Measurements from ENCODE around the gene HSPA14. TPM values are rescaled to one million over a fixed set of nuclear protein-coding genes. Genes with fewer than 3 reads are reported as not detected.

The HSPA14 gene
- polyA plus RNA-seq, 1 donor from 2014 or later, result 48.1 TPM

GRCh38 chr10:14800397-14800796 is 37.7 kb upstream of the HSPA14 start:
- no peaks in the 10 kb centered on the region for H3F3A ChIP-seq (ENCODE audit: insufficient read depth, low read length, poor library complexity, severe bottlenecking)
- no peaks in the 10 kb centered on the region for H4K20me1 ChIP-seq (ENCODE audit: insufficient read depth)
- no peak overlapping the region for H3K4me2 ChIP-seq (ENCODE audit: low read length)
- H3K79me2 ChIP-seq (replicated peaks; ENCODE audit: insufficient read depth, low read length), result no peaks in the 10 kb centered on the region
- H3K27ac ChIP-seq (ENCODE audit: low read length), result no peak overlapping the region
- H3K9me3 ChIP-seq (ENCODE audit: low read length), result no peaks in the 10 kb centered on the region
- TF ChIP-seq CTCF (IDR thresholded peaks at IDR 0.05; ENCODE audit: poor library complexity, severe bottlenecking) (no peak), EP300 (conservative IDR thresholded peaks at IDR 0.05; ENCODE audit: poor library complexity, severe bottlenecking) (no peak), TAF1 (IDR thresholded peaks at IDR 0.05; ENCODE audit: low read depth) (no peak), EZH2 (IDR thresholded peaks at IDR 0.05; ENCODE audit: borderline replicate concordance, insufficient read depth, low read length, poor library complexity, severe bottlenecking) (no peak), POLR2AphosphoS5 (IDR thresholded peaks at IDR 0.05) (no peak), RAD21 (conservative IDR thresholded peaks at IDR 0.05) (no peak), MXI1 (conservative IDR thresholded peaks at IDR 0.05; ENCODE audit: poor library complexity, severe bottlenecking) (no peak), SMC3 (conservative IDR thresholded peaks at IDR 0.05; ENCODE audit: poor library complexity) (no peak)
- TF ChIP-seq, protein P1, sequence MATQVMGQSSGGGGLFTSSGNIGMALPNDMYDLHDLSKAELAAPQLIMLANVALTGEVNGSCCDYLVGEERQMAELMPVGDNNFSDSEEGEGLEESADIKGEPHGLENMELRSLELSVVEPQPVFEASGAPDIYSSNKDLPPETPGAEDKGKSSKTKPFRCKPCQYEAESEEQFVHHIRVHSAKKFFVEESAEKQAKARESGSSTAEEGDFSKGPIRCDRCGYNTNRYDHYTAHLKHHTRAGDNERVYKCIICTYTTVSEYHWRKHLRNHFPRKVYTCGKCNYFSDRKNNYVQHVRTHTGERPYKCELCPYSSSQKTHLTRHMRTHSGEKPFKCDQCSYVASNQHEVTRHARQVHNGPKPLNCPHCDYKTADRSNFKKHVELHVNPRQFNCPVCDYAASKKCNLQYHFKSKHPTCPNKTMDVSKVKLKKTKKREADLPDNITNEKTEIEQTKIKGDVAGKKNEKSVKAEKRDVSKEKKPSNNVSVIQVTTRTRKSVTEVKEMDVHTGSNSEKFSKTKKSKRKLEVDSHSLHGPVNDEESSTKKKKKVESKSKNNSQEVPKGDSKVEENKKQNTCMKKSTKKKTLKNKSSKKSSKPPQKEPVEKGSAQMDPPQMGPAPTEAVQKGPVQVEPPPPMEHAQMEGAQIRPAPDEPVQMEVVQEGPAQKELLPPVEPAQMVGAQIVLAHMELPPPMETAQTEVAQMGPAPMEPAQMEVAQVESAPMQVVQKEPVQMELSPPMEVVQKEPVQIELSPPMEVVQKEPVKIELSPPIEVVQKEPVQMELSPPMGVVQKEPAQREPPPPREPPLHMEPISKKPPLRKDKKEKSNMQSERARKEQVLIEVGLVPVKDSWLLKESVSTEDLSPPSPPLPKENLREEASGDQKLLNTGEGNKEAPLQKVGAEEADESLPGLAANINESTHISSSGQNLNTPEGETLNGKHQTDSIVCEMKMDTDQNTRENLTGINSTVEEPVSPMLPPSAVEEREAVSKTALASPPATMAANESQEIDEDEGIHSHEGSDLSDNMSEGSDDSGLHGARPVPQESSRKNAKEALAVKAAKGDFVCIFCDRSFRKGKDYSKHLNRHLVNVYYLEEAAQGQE (IDR thresholded peaks at IDR 0.05; ENCODE audit: borderline replicate concordance), result no peak
- H3K4me3 ChIP-seq (ENCODE audit: low read length), result no peak overlapping the region
- no peaks in the 10 kb centered on the region for H3K36me3 ChIP-seq (ENCODE audit: insufficient read depth, low read length)
- H2AFZ ChIP-seq (ENCODE audit: low read depth, low read length), result no peak overlapping the region
- no peak overlapping the region for H3K9ac ChIP-seq (ENCODE audit: low read length)
- no peaks in the 10 kb centered on the region for H3K27me3 ChIP-seq (ENCODE audit: insufficient read depth, low read depth, low read length)
- H3K9me2 ChIP-seq (ENCODE audit: insufficient read depth, low read length), result no peaks in the 10 kb centered on the region

- no peak overlapping the region for H3K4me3 ChIP-seq (ENCODE audit: low read length)
- no peak overlapping the region for H2AFZ ChIP-seq (ENCODE audit: low read depth, low read length)
- H3K27me3 ChIP-seq (ENCODE audit: insufficient read depth, low read depth, low read length), result no peaks in the 10 kb centered on the region
- no peaks in the 10 kb centered on the region for H3K9me3 ChIP-seq (ENCODE audit: low read length)
- no peak overlapping the region for H3K27ac ChIP-seq (ENCODE audit: low read length)
- no peak overlapping the region for H3K4me2 ChIP-seq (ENCODE audit: low read length)
- no peak for TF ChIP-seq POLR2AphosphoS5 (IDR thresholded peaks at IDR 0.05)
- TF ChIP-seq MXI1 (conservative IDR thresholded peaks at IDR 0.05; ENCODE audit: poor library complexity, severe bottlenecking), result no peak
- TF ChIP-seq RAD21 (conservative IDR thresholded peaks at IDR 0.05), result no peak
- TF ChIP-seq CTCF (IDR thresholded peaks at IDR 0.05; ENCODE audit: poor library complexity, severe bottlenecking), result no peak
- no peak for TF ChIP-seq SMC3 (conservative IDR thresholded peaks at IDR 0.05; ENCODE audit: poor library complexity)
- TF ChIP-seq, protein P1 (IDR thresholded peaks at IDR 0.05; ENCODE audit: borderline replicate concordance), result no peak
- TF ChIP-seq EZH2 (IDR thresholded peaks at IDR 0.05; ENCODE audit: borderline replicate concordance, insufficient read depth, low read length, poor library complexity, severe bottlenecking), result no peak
- TF ChIP-seq EP300 (conservative IDR thresholded peaks at IDR 0.05; ENCODE audit: poor library complexity, severe bottlenecking), result no peak
- H3K36me3 ChIP-seq (ENCODE audit: insufficient read depth, low read length), result no peaks in the 10 kb centered on the region
- H3K9ac ChIP-seq (ENCODE audit: low read length), result no peak overlapping the region
- no peaks in the 10 kb centered on the region for H3F3A ChIP-seq (ENCODE audit: insufficient read depth, low read length, poor library complexity, severe bottlenecking)
- no peaks in the 10 kb centered on the region for H3K9me2 ChIP-seq (ENCODE audit: insufficient read depth, low read length)
- no peaks in the 10 kb centered on the region for H3K79me2 ChIP-seq (replicated peaks; ENCODE audit: insufficient read depth, low read length)
- H4K20me1 ChIP-seq (ENCODE audit: insufficient read depth), result no peaks in the 10 kb centered on the region
Measured at GRCh38 chr10:14801723-14802122, 36.4 kb upstream of the HSPA14 start.

Measured in neural cell (in vitro differentiated cells).